ENCODE data around the gene LOX. TPM values are rescaled to one million over a fixed set of nuclear protein-coding genes. Genes with fewer than 3 reads are reported as not detected.

LOX gene
- total RNA-seq, 1 experiment from 2014 or later: 0.79 TPM

DNA sequence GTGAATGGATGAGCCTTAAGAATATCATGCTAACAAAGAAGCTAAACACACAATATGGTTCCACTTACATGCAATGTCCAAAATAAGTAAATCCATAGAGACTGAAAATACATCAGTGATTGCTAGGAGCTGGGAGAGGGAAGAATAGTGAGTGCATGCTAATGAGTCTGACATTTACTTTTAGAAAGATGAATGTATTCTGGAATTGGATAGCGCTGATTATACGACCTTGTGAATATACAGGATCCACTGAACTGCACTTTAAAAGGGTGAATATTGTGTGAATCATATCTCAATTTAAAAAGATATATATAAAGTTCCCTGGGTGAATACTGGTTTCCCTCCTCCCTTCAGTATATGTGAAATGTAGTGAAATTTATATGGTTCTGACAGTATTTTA is 46.2 kb downstream of the LOX start:
- Histone ChIP-seq H2BK120ac (ENCODE audit: low read depth, low read length, poor library complexity, severe bottlenecking) (no peak overlapping the region), H3K23me2 (ENCODE audit: insufficient read length, low read depth, low read length, poor library complexity, severe bottlenecking) (no peaks in the 10 kb centered on the region), H3K18ac (ENCODE audit: insufficient read length, low read depth, low read length) (no peak overlapping the region), H3K9me3 (ENCODE audit: control insufficient read depth, low read depth, low read length) (no peaks in the 10 kb centered on the region), H4K20me1 (ENCODE audit: control insufficient read depth, insufficient read depth, insufficient read length) (no peaks in the 10 kb centered on the region), H2BK20ac (ENCODE audit: low read depth, low read length, poor library complexity, severe bottlenecking) (no peak overlapping the region), H4K5ac (ENCODE audit: insufficient read length, low read depth, low read length) (no peak overlapping the region), H3K14ac (ENCODE audit: insufficient read depth, low read length) (no peak overlapping the region), H3K4me1 (ENCODE audit: insufficient read depth, low read length) (no peaks in the 10 kb centered on the region), H3K79me1 (ENCODE audit: insufficient read depth, low read depth, low read length, poor library complexity, severe bottlenecking) (no peaks in the 10 kb centered on the region), H3K9ac (ENCODE audit: extremely low read depth, insufficient read length, low read length) (no peak overlapping the region), H4K8ac (replicated peaks; ENCODE audit: insufficient read length, low read depth, low read length) (no peak overlapping the region), H3K23ac (ENCODE audit: insufficient read length, low read depth, low read length) (no peak overlapping the region), H2BK12ac (ENCODE audit: insufficient read length, low read depth, low read length) (no peak overlapping the region), H2BK5ac (ENCODE audit: insufficient read length, low read length) (no peak overlapping the region), H2BK15ac (ENCODE audit: low read depth, low read length) (no peak overlapping the region), H2AFZ (ENCODE audit: low read length) (no peak overlapping the region), H3T11ph (ENCODE audit: low read length) (no peak overlapping the region), H3K27me3 (ENCODE audit: insufficient read depth, low read length) (no peaks in the 10 kb centered on the region), H3K56ac (ENCODE audit: insufficient read length, low read depth, low read length) (no peak overlapping the region), H3K27ac (ENCODE audit: insufficient read length, low read depth, low read length) (no peak overlapping the region), H2AK5ac (ENCODE audit: insufficient read length, low read length) (no peak overlapping the region), H4K91ac (ENCODE audit: insufficient read length, low read depth, low read length) (no peak overlapping the region), H3K4me2 (ENCODE audit: insufficient read depth, insufficient read length, low read length) (no peak overlapping the region), H3K4ac (ENCODE audit: low read depth, low read length) (no peak overlapping the region), H3K79me2 (ENCODE audit: insufficient read depth, low read length) (no peaks in the 10 kb centered on the region)
- H3K27me3 Mint-ChIP-seq (ENCODE audit: low read depth): no peaks in the 10 kb centered on the region
- no peak for DNase-seq
- H3K36me3 Mint-ChIP-seq (ENCODE audit: insufficient read depth in 1 of 3, low read depth in 3 of 3): peaks cover 2 to 11% (median 4%) of the 10 kb centered on the region in 3 experiments; a peak in 5 of 7 replicates
- no peak overlapping the region for H3K27ac Mint-ChIP-seq
- H3K4me3 Mint-ChIP-seq: no peak overlapping the region
- no CpG with 5 or more reads among the region's 2 CpGs for WGBS (ENCODE audit: extremely low coverage, insufficient read length, low lambda C conversion rate)
- H3K9me3 Mint-ChIP-seq: no peaks in the 10 kb centered on the region; a peak in 1 of 5 replicates
- H3K4me1 Mint-ChIP-seq: no peaks in the 10 kb centered on the region
- TF ChIP-seq, protein P1, sequence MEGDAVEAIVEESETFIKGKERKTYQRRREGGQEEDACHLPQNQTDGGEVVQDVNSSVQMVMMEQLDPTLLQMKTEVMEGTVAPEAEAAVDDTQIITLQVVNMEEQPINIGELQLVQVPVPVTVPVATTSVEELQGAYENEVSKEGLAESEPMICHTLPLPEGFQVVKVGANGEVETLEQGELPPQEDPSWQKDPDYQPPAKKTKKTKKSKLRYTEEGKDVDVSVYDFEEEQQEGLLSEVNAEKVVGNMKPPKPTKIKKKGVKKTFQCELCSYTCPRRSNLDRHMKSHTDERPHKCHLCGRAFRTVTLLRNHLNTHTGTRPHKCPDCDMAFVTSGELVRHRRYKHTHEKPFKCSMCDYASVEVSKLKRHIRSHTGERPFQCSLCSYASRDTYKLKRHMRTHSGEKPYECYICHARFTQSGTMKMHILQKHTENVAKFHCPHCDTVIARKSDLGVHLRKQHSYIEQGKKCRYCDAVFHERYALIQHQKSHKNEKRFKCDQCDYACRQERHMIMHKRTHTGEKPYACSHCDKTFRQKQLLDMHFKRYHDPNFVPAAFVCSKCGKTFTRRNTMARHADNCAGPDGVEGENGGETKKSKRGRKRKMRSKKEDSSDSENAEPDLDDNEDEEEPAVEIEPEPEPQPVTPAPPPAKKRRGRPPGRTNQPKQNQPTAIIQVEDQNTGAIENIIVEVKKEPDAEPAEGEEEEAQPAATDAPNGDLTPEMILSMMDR (conservative IDR thresholded peaks at IDR 0.05): no peak
